Measurements from ENCODE around the gene IQCN.

- TF ChIP-seq POLR2A (IDR thresholded peaks at IDR 0.05; ENCODE audit: low read depth, low read length) (no peak), CTCF (conservative IDR thresholded peaks at IDR 0.05; ENCODE audit: low read depth, low read length) (no peak)
Measured at GRCh38 chr19:18309525-18310064, 35.3 kb upstream of the IQCN start.

Data from IMR-90 (cell line).